GM21360 (cell line): ENCODE results near the gene SSBP2.

Experiments
- ATAC-seq: cut with Tn5 transposase; IDR thresholded peaks from one replicate; pipeline ENCODE4 v1.9.1; 2021; ENCODE audit warnings: mild to moderate bottlenecking, moderate library complexity; ENCODE audit not compliant: unreplicated experiment

The SSBP2 gene

DNA sequence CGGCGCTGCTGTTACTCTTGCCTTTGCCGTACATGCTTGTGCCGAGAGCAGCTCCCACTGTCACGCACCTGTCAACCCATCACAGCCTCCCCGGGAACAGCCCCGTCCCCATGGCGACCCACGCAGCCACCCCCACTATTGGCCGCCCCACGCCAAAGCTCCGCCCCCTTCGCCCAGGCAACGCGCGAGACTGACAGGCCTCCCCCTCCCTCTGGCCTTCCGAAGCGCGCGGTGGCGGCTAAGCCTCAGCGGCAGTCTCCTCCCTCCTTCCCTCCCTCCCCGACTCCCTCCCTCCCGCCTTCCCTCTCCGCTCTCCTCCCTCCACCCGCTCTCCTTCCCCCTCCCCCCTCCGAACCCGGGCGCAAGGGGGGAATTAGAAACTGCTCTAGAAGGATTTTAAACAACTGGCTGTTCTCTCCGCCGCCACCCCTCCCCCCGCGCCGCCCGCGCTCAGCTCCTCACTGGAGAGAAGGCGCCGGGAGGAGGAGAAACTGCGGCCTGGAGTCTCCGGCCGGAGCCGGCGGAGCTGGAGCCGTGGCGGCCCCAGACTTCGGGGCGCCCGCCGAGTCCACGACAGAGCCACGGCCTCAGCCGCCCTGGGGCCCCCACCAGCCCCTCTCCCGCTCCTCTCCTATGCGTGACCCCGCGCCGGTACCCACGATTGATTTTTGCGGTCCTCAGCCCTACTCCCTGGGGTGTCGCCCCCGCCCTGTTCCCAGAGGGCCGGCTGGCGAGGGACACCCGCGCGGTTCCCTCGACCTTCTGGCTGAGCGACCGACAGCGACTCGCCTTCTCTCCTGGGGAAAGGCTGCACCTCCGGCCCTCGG, at the start of gene SSBP2:
TSS of gene SSBP2 (minus strand) at position 89 of the 827 bp plus-strand sequence. CDS start at position 34, 55 bp downstream.
- peak; percentile 61 for ATAC-seq

DNA sequence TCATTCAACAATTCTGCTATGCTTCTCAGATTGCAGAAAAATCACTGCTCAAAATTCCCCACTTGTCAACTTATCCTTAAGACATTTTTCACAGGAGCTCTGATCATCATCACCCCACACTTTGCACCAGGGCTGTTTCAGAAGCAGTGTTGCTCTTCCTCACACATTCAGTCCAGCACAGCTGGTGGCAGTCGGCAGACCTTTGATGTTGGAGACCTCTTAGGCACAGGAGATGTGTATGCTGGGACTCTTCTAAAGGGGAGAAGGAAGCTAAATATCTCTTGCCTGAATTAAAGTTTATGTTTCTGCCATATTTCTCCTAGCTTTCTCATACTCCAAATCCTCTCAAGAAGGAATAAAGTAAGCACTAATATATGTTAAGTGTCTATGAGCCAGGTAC, 44.8 kb upstream of the SSBP2 start:
- no peak for ATAC-seq

DNA sequence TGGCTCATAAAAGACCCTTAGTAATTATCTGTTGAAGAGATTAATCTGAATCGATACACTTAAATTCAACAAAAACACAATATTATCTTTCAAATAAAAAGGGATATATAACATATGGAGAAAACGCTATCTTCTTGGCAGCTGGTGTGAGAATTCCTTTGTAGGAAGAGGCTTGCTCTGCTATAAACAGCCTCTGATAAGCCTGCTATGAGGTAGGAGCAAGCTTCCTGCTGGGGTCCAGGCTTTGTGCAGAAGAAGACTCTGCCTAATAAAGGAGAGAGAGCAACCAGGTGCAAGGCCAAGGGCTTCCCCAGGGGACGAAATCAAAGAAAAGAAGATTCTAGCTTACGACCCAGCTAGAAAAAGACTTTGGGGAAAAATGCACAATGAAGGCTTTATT, 43.3 kb upstream of the SSBP2 start:
- ATAC-seq = no peak

DNA sequence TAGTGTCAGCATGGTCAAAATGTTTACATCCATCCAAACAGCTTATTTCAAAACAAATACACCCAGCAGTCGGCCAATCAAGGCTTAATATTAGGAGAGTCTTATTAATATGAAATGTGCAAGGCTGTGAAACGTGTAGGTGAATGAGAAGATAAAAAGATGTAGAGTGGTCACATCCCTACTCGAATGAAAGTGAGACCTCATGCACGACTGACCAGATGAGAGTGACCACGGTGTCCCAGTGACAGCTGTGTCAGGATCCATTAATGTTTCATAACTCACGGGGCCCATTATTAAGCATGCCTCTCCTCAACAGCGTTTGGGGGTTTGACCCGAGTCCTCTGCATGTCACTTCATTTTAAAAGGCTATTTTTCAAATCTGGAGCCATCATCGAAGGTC, 39.4 kb upstream of the SSBP2 start:
- no peak for ATAC-seq

DNA sequence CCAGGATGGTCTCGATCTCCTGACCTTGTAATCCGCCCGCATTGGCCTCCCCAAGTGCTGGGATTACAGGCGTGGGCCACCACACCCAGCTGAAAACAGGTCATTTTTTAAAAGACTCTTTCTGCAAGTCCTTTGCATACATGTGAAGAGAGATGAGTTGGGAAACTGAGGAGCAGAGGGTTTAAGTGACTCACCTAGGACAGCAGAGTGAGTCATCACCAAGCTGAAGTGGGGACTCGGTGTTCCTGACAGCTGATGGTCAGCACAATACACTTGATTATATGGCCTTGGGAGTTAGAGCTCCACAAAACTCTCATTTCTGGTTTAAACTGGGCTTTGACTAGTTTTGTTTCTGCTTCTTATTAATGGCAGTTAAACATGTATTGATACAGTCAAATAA, 38.1 kb upstream of the SSBP2 start:
- ATAC-seq = no peak

DNA sequence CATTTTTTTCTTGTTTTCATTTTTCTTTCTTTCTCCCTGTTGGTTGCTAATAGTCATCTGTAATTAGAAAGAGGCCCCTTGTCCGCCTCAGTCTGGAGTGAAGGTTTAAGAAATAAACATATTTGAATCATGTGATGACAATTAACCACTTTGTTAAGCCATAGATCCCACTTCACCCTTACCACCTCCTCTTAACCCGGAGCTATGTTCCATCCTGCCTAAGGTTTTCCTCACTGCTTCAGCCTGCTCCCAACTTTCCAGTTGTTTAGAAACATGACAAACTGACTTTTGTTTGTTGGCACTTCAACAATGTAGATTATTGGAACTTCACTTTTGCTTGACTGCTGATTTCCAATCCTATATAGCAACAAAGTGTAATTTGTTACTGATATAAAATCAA, 37.4 kb upstream of the SSBP2 start:
- ATAC-seq = no peak

DNA sequence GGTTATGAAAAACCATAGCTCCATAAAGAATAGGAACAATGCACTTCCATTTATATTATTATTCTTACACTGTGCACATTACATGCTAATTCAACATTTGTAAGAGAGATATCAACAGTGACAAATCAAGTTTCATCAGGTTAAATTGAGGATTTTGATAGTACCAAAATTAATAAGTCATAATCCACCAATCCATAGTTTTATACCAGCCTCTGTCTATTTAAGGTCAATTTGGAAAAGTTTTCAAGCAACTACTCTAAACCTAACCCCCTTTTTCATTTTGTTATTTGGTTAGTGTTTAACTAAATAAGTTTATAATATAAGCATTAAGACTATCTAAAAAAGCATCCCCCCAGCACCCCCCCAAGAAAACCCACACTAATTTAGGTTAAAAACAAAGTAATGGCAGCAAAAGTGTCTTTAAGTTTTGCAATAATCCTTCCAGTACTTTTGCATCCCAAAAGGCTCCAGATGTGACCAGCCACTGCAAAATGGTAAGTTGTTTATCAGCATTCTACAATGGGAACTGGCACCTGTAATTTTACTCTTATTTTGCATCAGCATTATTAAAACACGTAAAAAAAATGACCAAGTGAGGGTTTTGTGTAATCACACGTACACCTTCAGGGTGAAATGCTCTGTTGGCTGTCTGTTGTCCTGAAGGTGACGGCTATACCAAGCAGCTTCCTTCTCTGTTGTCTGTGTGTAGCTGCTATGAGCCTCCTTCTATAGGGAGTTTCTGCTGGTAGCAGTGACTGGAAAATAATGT, 36.8 kb upstream of the SSBP2 start:
- no peak for ATAC-seq

DNA sequence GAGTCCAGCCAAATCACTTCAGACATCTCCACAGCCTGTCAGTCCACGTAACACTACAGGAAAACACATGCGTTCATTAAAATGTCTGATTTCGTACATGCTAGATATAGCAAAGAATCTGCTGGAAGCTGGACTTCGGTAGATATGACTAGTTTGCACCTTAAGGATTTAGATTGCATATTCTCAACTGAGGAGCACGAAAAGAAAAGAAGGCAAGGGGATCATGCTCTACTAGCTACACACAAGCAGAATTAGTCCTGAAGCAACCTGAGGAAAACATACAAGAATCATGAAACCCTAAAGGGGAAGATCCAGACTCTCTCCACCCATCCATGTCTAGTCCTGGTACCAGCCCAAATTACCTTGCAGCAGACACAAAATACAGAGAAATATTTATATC, 36.1 kb upstream of the SSBP2 start:
- no peak for ATAC-seq

DNA sequence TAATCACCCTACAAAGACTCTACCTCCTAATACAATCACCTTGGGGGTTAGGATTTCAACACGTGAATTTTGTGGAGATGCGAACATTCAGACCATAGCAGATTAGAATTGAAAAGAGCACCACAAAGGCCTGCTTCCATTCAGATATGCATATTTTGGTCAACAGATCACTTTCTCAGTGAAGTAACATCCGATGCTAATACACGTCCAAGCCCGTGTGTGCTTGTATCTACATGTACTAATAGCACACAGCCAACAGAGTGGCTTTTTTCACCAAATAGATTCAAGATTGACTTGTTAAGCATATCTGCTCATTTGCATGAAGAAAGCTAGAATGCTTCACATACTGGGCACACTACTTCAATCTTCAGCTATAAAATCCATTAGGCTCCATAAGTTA, 35.6 kb upstream of the SSBP2 start:
- ATAC-seq = no peak

DNA sequence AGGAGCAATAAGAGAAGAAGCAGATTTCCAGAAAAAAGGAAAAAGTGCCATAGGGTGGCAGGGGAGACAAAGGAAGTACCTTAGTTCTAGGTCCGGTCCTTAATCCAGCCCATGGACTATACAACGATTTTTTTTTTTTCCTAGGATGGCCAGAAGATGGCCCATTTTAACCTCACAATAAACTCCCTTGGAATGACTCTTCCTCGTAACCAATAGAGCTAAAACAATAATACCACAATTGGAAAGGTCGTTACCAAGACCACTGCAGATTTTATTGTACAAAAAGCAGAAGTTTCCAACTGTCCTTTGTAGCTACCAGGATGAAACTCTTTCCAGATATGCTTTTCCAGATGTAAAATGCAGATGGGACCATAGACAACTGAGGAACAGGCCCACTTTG, 34.4 kb upstream of the SSBP2 start:
- no peak for ATAC-seq

DNA sequence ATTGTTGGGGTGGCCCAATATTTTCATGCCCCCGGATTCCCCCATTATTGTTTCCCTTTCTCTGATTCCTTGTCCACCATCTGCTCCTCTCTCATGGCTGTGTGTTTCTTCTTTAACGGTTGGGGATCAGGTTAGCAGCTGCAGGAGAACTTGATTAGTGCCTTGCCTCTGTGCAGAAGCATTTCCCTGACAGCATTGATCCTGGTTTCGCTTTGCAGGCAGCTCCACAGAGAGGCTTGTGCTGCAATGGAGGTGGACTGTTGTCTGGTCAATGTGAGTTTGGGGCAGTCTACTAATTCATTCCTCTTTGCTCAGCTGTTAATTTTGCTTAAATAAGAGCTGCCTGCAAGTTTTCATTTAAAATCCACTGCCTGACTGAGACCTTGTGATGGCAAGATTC, 32.5 kb upstream of the SSBP2 start:
- no peak for ATAC-seq

DNA sequence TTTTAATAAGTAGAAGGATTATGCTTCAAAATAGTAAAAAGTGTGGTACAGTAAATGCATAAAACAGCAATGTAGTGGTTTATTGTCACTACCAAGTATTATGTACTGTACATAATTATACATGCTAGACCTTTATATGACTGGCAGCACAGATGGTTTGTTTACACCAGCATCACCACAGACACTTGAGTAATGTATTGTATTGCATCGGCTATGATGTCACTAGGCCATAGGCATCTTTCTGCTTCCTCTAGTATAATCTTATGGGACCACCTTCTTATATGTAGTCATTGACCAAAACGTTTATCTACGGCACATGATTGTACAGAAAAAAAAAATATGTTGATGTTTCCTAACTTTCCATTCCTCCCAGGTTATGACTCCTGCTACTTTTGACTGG, 31.9 kb upstream of the SSBP2 start:
- ATAC-seq = no peak

DNA sequence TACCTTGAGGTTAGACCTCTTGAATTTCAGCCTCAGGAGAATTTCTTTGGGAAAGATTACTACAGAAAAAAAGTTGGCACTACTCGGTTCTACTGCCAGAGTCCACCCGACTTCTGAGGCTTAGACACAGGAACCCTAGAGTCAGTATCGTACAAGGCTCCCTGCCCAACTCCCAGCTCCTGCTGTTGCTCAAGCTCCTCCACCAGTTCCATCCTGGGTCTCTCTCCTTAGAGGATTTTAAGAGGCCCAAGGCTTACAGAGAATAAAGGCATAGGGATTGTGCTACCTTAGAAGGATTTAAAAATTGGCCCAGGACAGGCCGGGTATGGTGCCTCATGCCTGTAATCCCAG, 29.0 kb upstream of the SSBP2 start:
- ATAC-seq = peak; percentile 22

DNA sequence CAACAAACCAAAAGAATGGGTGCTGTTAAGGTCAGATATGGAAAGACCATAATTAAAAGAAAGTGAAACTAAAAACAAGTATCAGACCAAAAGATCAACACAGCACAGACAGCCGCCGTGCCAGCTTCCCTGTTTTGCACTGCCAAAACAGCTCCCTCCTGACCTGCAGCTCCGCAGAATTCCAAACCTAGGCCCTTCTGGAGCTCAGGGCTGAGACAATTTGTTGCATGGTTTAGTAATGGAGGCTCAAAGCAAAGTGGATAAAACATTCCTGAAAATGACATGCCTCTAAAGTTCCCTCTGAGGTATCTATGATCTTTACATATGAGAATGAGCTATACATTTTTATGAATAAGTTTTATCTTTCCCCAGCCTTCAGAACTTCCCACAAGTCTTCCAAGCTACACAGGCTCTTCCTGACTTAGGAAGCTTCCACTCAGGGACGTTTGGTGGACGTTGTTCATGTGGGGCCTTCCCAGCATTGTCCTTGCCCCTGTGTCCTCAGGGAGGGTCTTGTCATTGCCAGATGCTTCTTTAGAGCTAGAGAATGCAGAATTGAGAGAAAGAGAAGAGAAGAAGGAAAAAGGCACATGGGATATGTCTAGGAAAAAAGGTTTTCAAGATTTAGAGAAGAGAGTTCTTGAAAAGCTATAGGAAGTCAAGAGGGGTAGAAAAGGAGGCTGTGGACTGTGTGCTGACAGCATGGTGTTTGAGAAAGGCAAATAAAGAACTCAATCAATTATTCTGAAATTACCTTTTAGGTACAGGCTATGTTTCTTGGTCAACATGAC, 28.4 kb upstream of the SSBP2 start:
- peak; percentile 77 for ATAC-seq

DNA sequence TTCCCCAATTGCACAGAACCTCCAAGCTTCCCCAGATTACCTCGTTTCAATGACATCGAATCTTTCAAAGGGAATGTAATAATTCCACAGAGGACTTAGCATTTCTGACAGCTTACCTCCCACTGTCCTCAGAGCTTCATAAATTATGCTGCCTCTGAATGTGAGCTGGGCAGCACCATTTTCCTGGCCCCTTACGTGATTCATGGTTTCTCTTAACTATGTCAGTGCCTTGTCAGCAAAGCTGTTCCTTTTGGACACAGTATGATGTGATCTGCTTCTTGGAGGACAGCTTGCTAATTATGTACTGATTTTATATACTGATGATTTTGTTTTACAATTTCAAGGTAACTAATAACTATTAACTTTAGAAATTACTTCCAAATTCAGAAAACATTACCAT, 27.7 kb upstream of the SSBP2 start:
- ATAC-seq = no peak

DNA sequence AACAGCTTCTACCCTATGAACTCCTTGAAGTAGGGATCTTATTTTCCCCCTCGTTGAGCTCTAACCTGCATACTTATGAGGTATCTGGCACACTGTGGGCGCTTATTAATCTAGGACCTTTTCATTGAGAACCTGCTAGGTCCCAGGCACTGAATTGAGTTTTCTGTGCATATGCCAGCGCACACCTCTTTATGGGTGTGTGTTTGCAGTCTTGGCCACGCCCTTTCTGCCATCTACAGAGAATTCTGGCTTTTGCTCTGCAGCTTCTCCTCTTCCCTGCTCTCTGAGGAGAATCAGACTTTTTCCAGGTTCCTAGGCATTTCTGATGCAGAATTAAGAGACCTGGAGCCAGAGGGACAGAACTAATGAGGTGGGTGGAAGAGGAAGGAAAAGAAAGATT, 25.4 kb upstream of the SSBP2 start:
- no peak for ATAC-seq

DNA sequence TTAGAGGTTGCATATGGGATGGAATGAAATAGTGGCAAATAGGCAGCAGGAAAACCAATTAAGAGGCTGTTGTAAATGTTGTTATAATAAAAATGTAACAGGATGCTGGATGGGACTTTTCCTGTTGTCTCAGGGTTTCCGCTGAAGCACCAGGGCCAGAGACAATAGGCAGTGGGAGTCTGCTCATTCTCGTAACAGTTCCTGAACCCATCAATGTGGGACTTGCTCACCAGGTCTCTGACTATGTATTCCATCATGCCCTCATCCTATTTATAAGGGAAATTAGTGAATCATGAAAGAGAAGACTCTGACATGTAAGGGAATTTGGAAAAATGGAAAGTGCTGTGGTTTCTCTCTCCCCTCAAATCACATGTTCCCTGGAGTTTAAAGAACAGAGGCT, 23.5 kb upstream of the SSBP2 start:
- no peak for ATAC-seq

DNA sequence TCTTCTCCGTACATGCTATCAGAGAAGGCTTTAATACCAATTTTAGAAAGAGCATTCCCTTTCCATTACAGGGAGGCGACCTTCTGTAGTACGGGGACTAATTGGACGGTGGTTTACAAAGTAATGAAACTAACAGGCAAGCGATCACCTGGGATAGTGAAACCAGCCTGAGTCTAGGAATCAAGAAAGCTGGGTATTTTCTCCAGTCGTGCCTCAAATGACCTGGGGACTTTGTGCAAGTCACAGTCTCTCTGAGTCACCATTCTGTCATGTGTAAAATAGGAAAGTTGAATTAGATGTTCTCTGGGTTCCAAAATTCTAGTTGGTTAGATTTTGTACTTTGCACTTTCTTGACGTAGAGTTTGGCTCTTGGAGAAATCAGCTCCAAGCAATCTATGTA, 22.7 kb upstream of the SSBP2 start:
- no peak for ATAC-seq

DNA sequence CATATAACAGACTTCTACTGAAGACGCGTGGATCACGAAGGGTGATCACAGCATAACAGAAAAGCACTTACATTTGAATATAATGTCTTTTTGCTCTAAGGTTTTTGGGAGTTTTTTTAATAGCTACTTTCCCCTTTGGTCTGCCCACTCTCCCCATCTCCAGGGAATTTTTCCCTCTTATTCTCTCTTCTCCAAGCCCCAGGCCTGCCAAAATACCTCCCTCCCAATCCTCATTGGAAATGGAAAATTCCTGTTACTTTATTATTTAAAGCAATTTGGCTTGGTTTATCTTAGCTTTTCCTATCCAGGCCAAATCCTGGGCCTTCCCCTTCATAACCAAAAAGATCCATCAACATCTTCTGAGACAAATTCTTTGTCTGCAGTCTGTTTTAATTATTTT, 22.3 kb upstream of the SSBP2 start:
- no peak for ATAC-seq

DNA sequence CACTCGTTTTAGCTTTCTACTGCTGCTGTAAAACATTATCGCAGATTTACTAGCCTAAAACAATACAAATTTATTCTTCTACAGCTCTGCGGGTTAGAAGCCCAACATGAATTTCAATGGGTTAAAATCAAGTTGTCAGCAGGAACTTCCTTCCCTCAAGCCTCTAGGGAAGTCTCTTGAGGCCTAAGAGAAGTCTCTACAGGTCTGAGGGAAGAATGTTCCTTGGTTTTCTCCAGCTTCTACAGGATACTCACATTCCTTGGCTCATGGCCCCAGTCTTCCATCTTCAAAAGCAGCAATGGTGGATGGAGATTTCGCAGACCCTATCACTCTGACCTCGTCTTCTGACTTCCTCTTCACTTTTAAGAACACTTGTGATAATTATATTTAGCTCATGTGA, 21.6 kb upstream of the SSBP2 start:
- ATAC-seq = no peak

DNA sequence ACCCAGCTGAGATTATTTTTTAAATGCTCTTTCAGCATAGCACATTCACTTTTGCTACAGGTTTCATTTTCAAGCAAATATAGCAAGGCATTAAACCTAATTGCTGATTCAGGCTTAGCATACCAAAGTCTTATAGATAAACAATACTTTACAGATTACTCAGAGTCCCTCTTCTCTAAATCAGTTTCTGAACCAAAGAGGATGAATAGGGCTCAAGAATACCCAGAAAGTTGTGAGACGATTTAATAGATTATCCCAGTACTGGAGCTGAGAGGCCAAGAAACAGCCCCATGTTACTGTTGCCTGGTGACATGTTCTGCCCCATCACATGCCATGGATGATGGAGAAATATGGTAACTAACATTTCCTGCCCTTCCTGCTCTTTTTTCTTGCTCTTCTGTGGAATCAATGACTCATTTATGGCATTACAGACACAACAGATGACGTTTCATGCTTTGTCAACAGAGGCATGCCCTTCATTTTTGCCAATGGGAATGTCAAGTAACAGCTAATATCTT, 18.1 kb upstream of the SSBP2 start:
- ATAC-seq = no peak
